ENCODE results near the gene PLA2G1B. TPM values are rescaled to one million over a fixed set of nuclear protein-coding genes. Genes with fewer than 3 reads are reported as not detected.

Gene PLA2G1B
- total and polyA plus RNA-seq, 9 of the 15 experiments (the other 6 are each of a cell fraction or from before 2014, with no cell fraction given), result 1.4 TPM; not detected in 8

DNA sequence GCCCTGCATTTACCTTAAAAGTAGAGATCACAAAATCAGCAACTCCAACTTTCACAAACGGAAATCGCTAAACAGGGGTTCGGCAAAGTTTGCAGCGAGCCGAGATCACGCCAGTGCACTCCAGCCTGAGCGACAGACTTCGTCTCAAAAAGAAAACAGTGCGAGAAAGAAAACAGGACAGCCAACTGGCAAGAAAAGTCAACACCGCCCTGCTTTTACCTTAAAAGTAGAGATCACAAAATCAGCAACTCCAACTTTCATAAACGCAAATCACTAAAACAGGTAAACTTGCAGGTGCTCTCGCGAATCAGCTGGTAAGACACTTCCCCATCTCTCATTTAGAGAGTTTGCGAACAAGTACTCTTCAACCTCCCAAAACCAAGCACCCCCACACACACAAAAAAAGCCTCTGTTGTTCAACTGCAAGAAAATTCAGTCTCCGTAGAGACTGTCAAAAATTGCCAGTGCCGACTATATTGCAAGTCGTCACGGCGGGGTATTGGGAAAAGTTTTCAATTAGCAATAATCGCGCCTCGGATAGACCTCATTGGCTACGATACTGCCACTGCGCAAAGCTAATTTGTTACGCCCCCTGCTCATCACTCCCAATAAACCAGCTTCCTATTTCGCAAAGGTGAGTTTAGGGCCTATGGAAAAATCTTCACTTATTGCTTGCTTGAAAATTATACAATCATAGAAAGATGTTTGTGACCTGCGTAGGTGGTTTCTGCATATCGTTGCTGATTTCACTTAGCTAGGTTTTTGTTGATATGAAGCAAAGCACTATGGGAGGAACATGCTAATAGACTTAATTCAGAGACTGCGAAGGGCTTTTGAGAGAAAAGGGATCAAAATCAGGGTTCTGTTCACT lies 34.7 kb downstream of the PLA2G1B start, which contains the start of gene RNU4-1 (continued):
- TF ChIP-seq TCF7 (IDR thresholded peaks at IDR 0.05; ENCODE audit: borderline replicate concordance) (peak; percentile 70; the same call in 1 of the 2 replicates), PCBP2 (IDR thresholded peaks at IDR 0.05; ENCODE audit: low read depth, low read length, poor library complexity, severe bottlenecking) (peak; percentile 41), HDAC2 (IDR thresholded peaks at IDR 0.05) (peak; percentile 48; the same call in 1 of the 2 replicates), GTF2A2 (tag; IDR thresholded peaks at IDR 0.05) (peak; percentile 99), LEF1 (IDR thresholded peaks at IDR 0.05) (peak; percentile 70; the same call in 1 of the 2 replicates), ZNF764 (CRISPR knock-in tag; IDR thresholded peaks at IDR 0.05; ENCODE audit: low read depth) (0 out of 2 replicates have a peak, but pooled peaks have one; percentile 3), DPF2 (IDR thresholded peaks at IDR 0.05) (peak; percentile 55; the same call in 1 of the 2 replicates), BCLAF1 (IDR thresholded peaks at IDR 0.05; ENCODE audit: borderline replicate concordance in 1 of 2, control insufficient read depth in 1 of 2, low read depth in 2 of 2, low read length in 1 of 2) (peak; percentile 58 to 100; a peak in 3 of 4 replicates), YY1 (IDR thresholded peaks at IDR 0.05; ENCODE audit: borderline replicate concordance in 1 of 3, control insufficient read depth in 1 of 3, extremely low read depth in 1 of 3, insufficient read depth in 3 of 3, insufficient read length in 1 of 3, insufficient replicate concordance in 2 of 3, low read depth in 1 of 3, low read length in 2 of 3) (peak in 2 of 3 experiments; percentile 27 to 76), FOXJ2 (tag; IDR thresholded peaks at IDR 0.05) (peak; percentile 40; the same call in 1 of the 2 replicates), TAL1 (IDR thresholded peaks at IDR 0.05) (no peak), HDAC1 (IDR thresholded peaks at IDR 0.05) (peak in 1 of 2 experiments; percentile 55; a peak in 3 of 4 replicates), RFX1 (IDR thresholded peaks at IDR 0.05) (peak; percentile 47), ATF6 (CRISPR knock-in tag; IDR thresholded peaks at IDR 0.05) (peak; percentile 69; the same call in 1 of the 2 replicates), JUN (IDR thresholded peaks at IDR 0.05; ENCODE audit: borderline replicate concordance, low read depth, low read length) (0 out of 2 replicates have a peak, but pooled peaks have one; percentile 50), JUN (CRISPR knock-in tag; IDR thresholded peaks at IDR 0.05; ENCODE audit: borderline replicate concordance) (no peak), MBD2 (IDR thresholded peaks at IDR 0.05; ENCODE audit: borderline replicate concordance, low read depth) (peak; percentile 95), PHF8 (IDR thresholded peaks at IDR 0.05; ENCODE audit: borderline replicate concordance, low read length) (peak; percentile 48; the same call in 1 of the 2 replicates), POLR2H (tag; IDR thresholded peaks at IDR 0.05; ENCODE audit: low read depth) (peak; percentile 99), TBL1XR1 (IDR thresholded peaks at IDR 0.05; ENCODE audit: low read length in 2 of 2) (peak in 1 of 2 experiments; percentile 74), PURB (CRISPR knock-in tag; IDR thresholded peaks at IDR 0.05; ENCODE audit: low read depth) (no peak)

Measured in K562 (cell line).